Natural killer cell (primary cell): Measurements from ENCODE around the gene PSEN1. TPM values are rescaled to one million over a fixed set of nuclear protein-coding genes. Genes with fewer than 3 reads are reported as not detected.
"Not testable (repeated sequence)": the region's sequence is repeated elsewhere in the genome, so short reads cannot be mapped to it uniquely, and the experiment has no call there.

Source experiments
- ATAC-seq, 3 donors: fragments of 150-1000 bp in 2 of 3; fragments of 200-7000 bp in 1 of 3; cut with Tn5 transposase; 1 replicate in 1 of 3; 2 replicates in 2 of 3; pipeline ENCODE4 v1.10.0; 2021; ENCODE audit warnings: mild to moderate bottlenecking in 2 of 3, moderate library complexity in 2 of 3
- DNase-seq, 2 donors: peaks; one replicate each; pipeline versions ENCODE4 v3.0.0 to v3.0.0-alpha.2; 2013 to 2021; ENCODE audit warnings: mixed read lengths in 1 of 2
- H3K27ac ChIP-seq: one replicate; pipeline ENCODE4 v1.5.1; 2013; ENCODE audit warnings: mild to moderate bottlenecking, low read length
- H3K27me3 ChIP-seq: one replicate; pipeline ENCODE4 v1.6.1; 2013; ENCODE audit warnings: low read length; ENCODE audit not compliant: control insufficient read depth, insufficient read depth
- H3K36me3 ChIP-seq: one replicate; pipeline ENCODE4 v1.6.1; 2013; ENCODE audit warnings: low read length; ENCODE audit not compliant: control insufficient read depth, insufficient read depth
- H3K4me1 ChIP-seq: one replicate; pipeline ENCODE4 v1.6.1; 2013; ENCODE audit warnings: low read length; ENCODE audit not compliant: control insufficient read depth, insufficient read depth
- H3K4me3 ChIP-seq: one replicate; pipeline ENCODE4 v1.5.1; 2013; ENCODE audit warnings: low read length
- H3K9me3 ChIP-seq: one replicate; pipeline ENCODE4 v1.6.1; 2013; ENCODE audit warnings: low read length; ENCODE audit not compliant: control insufficient read depth, insufficient read depth
- H3K27ac Mint-ChIP-seq, 2 donors: one replicate each; pipeline ENCODE4 v1.8.0; 2022; ENCODE audit warnings: mild to moderate bottlenecking in 2 of 2, mixed read lengths in 2 of 2, moderate library complexity in 1 of 2
- H3K27me3 Mint-ChIP-seq, 2 donors: one replicate each; pipeline ENCODE4 v1.8.0; 2022; ENCODE audit warnings: low read depth in 2 of 2, mixed read lengths in 2 of 2
- H3K36me3 Mint-ChIP-seq: one replicate; pipeline ENCODE4 v1.8.0; 2022; ENCODE audit warnings: mixed read lengths
- H3K4me1 Mint-ChIP-seq, 2 donors: one replicate each; pipeline ENCODE4 v1.8.0; 2022; ENCODE audit warnings: mixed read lengths in 2 of 2
- H3K4me3 Mint-ChIP-seq: one replicate; pipeline ENCODE4 v1.8.0; 2022; ENCODE audit warnings: mild to moderate bottlenecking, moderate library complexity, mixed read lengths
- H3K9me3 Mint-ChIP-seq, 2 donors: one replicate each; pipeline ENCODE4 v1.8.0; 2022; ENCODE audit warnings: mixed read lengths in 2 of 2
- CTCF ChIP-seq: fragments of 200-600 bp; IDR thresholded peaks from one replicate; pipeline ENCODE4 v1.8.0; 2022; ENCODE audit warnings: antibody characterized with exemption
- WGBS: methylation state at CpG from one replicate; pipeline ENCODE4 v1.1.7; 2013; ENCODE audit warnings: missing lambda C conversion rate; ENCODE audit not compliant: insufficient coverage; 5-methylcytosine and 5-hydroxymethylcytosine counted together
- intact Hi-C: fragments of 100-400 bp; cut with micrococcal nuclease; formaldehyde crosslinking; loops from one replicate; pipeline ENCODE4 v1.14.2; 2022
- total RNA-seq, 4 donors: library from RNA; stranded (reverse); fragments of 120-200 nt in 1 of 4; gene quantifications; one replicate each; pipeline versions ENCODE4 v1.2.3 to v1.2.4, GENCODE V29; 2013 to 2022

The PSEN1 gene
- total RNA-seq, 3 donors from 2014 or later (not counting 1 experiment from before 2014, with no cell fraction given), result 47.1 to 62.6 (median 55.2) TPM

- H3K27ac ChIP-seq, result no peak overlapping the region
- no peak overlapping the region for H3K4me3 ChIP-seq
- ATAC-seq (peak; percentile 44 to 48 (median 47)), DNase-seq (peak in 1 of 2 donors; percentile 56)
- peak overlapping the region; percentile 4 to 39 for H3K27ac Mint-ChIP-seq
- H3K27me3 ChIP-seq, result no peaks in the 10 kb centered on the region
- intact Hi-C loops, result loop anchor here (1.0 kb wide), 1 partner anchor 299 kb away; no protein-coding TSS in a partner anchor
- H3K9me3 Mint-ChIP-seq, result no peaks in the 10 kb centered on the region
- no peaks in the 10 kb centered on the region for H3K27me3 Mint-ChIP-seq
- peaks cover 7 to 9% of the 10 kb centered on the region in 2 donors for H3K4me1 Mint-ChIP-seq
- H3K9me3 ChIP-seq, result no peaks in the 10 kb centered on the region
- peaks cover 10% of the 10 kb centered on the region for H3K36me3 Mint-ChIP-seq
- no peak for TF ChIP-seq CTCF
- no peaks in the 10 kb centered on the region for H3K4me1 ChIP-seq
- peaks cover 86% of the 10 kb centered on the region for H3K36me3 ChIP-seq
- 51% methylated on average over 2 of the region's 3 CpGs for WGBS
- no peak overlapping the region for H3K4me3 Mint-ChIP-seq
These were observed 36.9 kb downstream of the PSEN1 start for GRCh38 chr14:73173092-73173735.

GRCh38 chr14:73176685-73177084, 40.4 kb downstream of the PSEN1 start:
- Mint-ChIP-seq H3K9me3 (no peaks in the 10 kb centered on the region), H3K4me3 (no peak overlapping the region), H3K4me1 (peaks cover 7 to 9% of the 10 kb centered on the region in 2 donors), H3K27ac (peak overlapping the region in 1 of 2 donors; percentile 51), H3K36me3 (no peaks in the 10 kb centered on the region), H3K27me3 (no peaks in the 10 kb centered on the region)
- no peak for DNase-seq
- peaks cover 72% of the 10 kb centered on the region for H3K36me3 ChIP-seq
- intact Hi-C loops, result no loop called here
- WGBS, result 74% methylated on average over 3 of the region's 3 CpGs
- TF ChIP-seq CTCF, result no peak
- H3K4me1 ChIP-seq, result no peaks in the 10 kb centered on the region
- H3K27me3 ChIP-seq, result no peaks in the 10 kb centered on the region
- H3K4me3 ChIP-seq, result no peak overlapping the region
- no peak overlapping the region for H3K27ac ChIP-seq
- no peak for ATAC-seq
- H3K9me3 ChIP-seq, result no peaks in the 10 kb centered on the region

GRCh38 chr14:73180385-73180805, 44.1 kb downstream of the PSEN1 start:
- H3K27me3 ChIP-seq, result no peaks in the 10 kb centered on the region
- no peaks in the 10 kb centered on the region for H3K9me3 Mint-ChIP-seq
- no peak overlapping the region for H3K27ac ChIP-seq
- no peaks in the 10 kb centered on the region for H3K27me3 Mint-ChIP-seq
- no peak for TF ChIP-seq CTCF
- H3K4me3 ChIP-seq, result no peak overlapping the region
- no peaks in the 10 kb centered on the region for H3K4me1 ChIP-seq
- no peaks in the 10 kb centered on the region for H3K9me3 ChIP-seq
- peaks cover 37% of the 10 kb centered on the region for H3K36me3 ChIP-seq
- H3K4me1 Mint-ChIP-seq, result no peaks in the 10 kb centered on the region
- intact Hi-C loops, result no loop called here
- H3K36me3 Mint-ChIP-seq, result no peaks in the 10 kb centered on the region
- DNase-seq (no peak), ATAC-seq (no peak)
- peak overlapping the region in 1 of 2 donors; percentile 61 for H3K27ac Mint-ChIP-seq
- H3K4me3 Mint-ChIP-seq, result no peak overlapping the region

GRCh38 chr14:73180969-73181368, 44.7 kb downstream of the PSEN1 start:
- H3K4me3 Mint-ChIP-seq, intact Hi-C loops, DNase-seq, H3K9me3 Mint-ChIP-seq, H3K27me3 Mint-ChIP-seq, H3K27me3 ChIP-seq, H3K4me1 ChIP-seq, H3K4me3 ChIP-seq, H3K36me3 Mint-ChIP-seq, H3K4me1 Mint-ChIP-seq, H3K27ac ChIP-seq, H3K9me3 ChIP-seq, ATAC-seq: not testable (repeated sequence)
- H3K27ac Mint-ChIP-seq, result peak overlapping the region in 1 of 2 donors; percentile 61
- WGBS, result 99% methylated on average over 7 of the region's 8 CpGs
- H3K36me3 ChIP-seq, result peaks cover 31% of the 10 kb centered on the region
